Umbilical cord (tissue), 2 donors: Measurements from ENCODE around the gene DRAP1. TPM values are rescaled to one million over a fixed set of nuclear protein-coding genes. Genes with fewer than 3 reads are reported as not detected.

Experiments used
- DNase-seq: peaks from one replicate; pipeline ENCODE4 v3.0.0-alpha.2; 2015; ENCODE audit warnings: low spot score
- total RNA-seq: library from RNA; depleted of rRNA; stranded (reverse); fragments of >200 nt; gene quantifications from one replicate; pipeline ENCODE4 v1.2.3, GENCODE V29; 2014; ENCODE audit warnings: low replicate concordance; ENCODE audit not compliant: insufficient read depth

Gene DRAP1
- total RNA-seq, 1 donor from 2014 or later: 69.6 TPM

DNA sequence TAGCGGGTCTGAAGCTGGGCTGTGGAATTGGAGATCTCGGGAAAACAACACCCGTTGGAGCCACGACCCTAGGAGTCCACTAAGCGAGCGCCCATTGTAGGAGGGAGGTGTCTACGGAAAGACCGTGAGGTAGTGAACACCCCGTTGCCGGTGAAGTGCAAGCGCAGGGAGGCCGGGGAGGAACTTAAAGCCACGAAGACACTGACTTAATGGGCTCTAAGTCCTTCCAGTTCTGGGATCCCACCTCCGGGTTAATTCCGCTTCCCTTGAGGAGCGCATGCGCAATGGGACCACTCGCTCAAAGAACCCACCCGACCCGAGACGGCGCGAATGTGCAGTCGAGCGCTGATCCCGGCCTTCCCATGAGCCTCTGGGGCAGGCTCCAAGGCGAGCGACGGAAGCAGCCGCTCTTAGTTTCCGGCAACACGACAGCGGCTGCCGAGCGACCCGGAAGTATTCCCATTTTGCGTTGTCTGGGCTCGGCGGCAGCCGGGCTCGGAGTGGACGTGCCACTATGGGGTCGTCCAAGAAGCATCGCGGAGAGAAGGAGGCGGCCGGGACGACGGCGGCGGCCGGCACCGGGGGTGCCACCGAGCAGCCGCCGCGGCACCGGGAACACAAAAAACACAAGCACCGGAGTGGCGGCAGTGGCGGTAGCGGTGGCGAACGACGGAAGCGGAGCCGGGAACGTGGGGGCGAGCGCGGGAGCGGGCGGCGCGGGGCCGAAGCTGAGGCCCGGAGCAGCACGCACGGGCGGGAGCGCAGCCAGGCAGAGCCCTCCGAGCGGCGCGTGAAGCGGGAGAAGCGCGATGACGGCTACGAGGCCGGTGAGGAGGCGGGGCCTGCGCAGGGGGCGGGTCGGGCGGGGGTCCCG is 42.3 kb downstream of the DRAP1 start, which contains the start of gene SART1:
Gene SART1 (plus strand): TSS at position 468 of the 874 bp plus-strand sequence. CDS start 47 bp downstream, at position 515.
- DNase-seq: peak; percentile 100

DNA sequence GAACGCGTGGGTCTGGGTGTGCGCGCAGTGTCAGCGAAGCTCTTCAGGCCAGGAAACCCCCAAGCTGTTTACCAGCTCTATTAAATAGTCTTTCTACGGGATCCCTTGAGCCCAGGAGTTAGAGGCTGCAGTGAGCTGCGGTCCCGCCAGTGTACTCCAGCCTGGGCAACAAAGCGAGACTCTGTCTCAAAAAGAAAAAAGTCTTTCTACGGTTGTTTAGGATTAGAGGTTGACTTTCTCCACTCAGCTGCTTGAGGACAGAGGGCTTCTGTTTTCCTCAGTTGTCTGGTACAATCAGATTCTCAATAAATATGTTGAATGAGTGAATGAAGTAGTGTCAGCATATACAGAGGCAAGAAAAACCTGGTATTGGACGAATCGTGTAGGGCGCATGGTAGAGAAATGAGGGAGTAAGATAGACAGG is 42.9 kb downstream of the DRAP1 start:
- DNase-seq: no peak

DNA sequence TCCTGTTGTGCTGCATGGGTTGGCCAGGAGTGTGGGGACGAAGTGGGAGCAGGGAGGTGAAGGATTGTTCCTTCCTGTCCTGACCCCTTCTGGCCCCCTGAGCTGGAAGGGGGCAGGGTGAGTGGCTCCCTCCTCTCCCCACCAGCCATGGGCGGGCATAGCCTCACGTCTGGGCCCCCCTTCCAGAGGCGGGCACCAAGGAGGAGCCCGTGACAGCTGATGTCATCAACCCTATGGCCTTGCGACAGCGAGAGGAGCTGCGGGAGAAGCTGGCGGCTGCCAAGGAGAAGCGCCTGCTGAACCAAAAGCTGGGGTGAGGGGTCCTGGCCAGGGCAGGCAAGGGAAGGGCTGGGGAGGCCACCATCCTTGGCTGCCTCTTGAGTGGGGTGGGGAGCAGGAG is 45.7 kb downstream of the DRAP1 start:
- no peak for DNase-seq

DNA sequence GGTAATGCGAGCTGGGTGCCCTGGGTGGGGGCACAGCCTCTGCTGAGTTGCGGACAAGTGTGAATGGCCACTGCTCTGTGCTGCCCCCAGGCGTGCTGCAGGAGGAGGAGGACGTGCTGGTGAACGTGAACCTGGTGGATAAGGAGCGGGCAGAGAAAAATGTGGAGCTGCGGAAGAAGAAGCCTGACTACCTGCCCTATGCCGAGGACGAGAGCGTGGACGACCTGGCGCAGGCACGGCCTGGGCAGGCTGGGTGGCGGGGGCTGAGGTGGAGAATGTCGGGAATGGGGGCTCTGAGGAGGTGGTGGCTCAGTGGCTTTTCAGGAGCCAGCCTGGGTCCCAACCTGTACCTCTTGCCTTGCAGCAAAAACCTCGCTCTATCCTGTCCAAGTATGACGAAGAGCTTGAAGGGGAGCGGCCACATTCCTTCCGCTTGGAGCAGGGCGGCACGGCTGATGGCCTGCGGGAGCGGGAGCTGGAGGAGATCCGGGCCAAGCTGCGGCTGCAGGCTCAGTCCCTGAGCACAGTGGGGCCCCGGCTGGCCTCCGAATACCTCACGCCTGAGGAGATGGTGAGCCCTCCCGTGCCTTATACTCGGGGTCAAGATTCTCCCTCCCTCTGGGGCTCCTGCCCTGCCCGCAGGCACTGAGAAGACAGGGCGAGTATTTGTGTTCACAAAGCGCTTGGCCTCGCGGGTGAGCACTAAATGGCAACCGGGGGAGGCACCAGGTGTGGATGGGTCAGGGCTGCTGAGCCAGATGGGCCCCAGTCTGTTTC is 46.9 kb downstream of the DRAP1 start:
- no peak for DNase-seq

DNA sequence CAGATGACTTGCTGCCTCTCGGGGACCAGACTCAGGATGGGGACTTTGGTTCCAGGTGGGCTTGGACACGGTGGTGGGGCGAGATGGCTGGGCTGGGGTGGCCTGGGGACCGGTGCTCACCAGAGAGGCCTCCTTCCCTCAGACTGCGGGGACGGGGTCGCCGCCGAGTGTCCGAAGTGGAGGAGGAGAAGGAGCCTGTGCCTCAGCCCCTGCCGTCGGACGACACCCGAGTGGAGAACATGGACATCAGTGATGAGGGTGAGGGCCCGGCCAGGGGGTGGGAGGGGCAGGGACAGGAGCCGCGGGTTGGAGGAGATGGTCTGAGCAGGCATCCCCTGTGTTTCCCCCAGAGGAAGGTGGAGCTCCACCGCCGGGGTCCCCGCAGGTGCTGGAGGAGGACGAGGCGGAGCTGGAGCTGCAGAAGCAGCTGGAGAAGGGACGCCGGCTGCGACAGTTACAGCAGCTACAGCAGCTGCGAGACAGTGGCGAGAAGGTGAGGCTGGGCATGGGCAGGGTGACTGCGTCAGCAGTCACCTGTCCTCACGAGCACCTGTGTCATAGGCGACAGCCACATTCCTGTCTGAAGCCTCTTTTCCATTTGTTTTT is 48.2 kb downstream of the DRAP1 start:
- no peak for DNase-seq

DNA sequence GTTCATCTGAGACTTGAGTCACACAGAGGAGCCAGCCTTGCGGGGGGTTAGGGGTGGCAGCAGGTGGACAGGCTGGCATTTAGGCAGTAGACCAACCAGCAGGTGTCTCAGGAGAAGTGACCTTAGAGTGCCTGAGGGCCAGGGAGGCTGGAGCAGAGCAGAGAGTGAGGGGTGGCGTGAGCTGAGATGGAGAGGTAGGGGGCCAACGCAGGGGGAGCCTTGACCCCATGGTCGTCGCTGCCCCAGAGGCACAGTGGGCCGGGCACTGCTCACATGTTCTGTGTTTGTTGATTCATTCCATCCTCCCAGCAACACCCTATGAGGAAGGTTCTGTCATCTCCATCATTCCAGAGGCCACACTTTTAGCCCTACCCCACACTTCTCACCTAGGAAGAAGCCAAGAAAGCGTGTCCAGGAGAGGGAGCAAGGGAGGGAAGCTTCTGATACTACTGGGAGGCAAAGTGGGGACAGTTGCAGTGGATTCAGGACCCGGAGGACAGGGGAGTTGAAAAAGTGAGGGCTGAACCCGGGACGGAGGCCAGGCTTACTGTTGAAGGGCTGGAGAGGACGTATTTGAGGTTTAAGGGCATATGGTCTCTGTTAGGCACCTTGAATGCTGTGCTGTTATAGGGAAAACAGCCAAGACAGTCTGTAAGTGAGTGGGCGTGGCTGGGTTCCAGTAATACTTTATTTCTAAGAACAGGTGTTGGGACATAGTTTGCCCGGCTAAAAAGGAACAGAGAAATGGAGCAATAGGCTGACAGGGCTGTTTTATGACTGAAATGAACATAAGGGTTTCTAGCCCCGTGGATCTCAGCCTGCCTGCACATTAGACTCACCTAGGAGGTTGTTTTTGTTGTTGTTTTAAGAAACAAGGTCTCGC is 49.6 kb downstream of the DRAP1 start:
- DNase-seq: no peak

Other genes with a start within 250 kb of the DRAP1 start
- gene KAT5, start 207.2 kb upstream of the DRAP1 start, total RNA-seq: 51.8 TPM
- 50.3 TPM for gene RNASEH2C, start 198.6 kb upstream of the DRAP1 start, total RNA-seq
- gene AP5B1, start 138.4 kb upstream of the DRAP1 start, total RNA-seq: 9.6 TPM
- 1.4 TPM for gene OVOL1, start 132.4 kb upstream of the DRAP1 start, total RNA-seq
- 1.9 TPM for gene SNX32, start 85.5 kb upstream of the DRAP1 start, total RNA-seq
- gene CFL1, start 61.2 kb upstream of the DRAP1 start, total RNA-seq: 353 TPM
- gene MUS81, start 59.0 kb upstream of the DRAP1 start, total RNA-seq: 38.3 TPM
- 85.5 TPM for gene EFEMP2, start 46.6 kb upstream of the DRAP1 start, total RNA-seq
- gene CTSW, start 39.6 kb upstream of the DRAP1 start, total RNA-seq: not detected
- gene FIBP, start 31.0 kb upstream of the DRAP1 start, total RNA-seq: 103 TPM
- 8.4 TPM for gene CCDC85B, start 28.8 kb upstream of the DRAP1 start, total RNA-seq
- gene FOSL1, start 19.0 kb upstream of the DRAP1 start, total RNA-seq: not detected
- gene C11orf68, start 364 bp upstream of the DRAP1 start, total RNA-seq: 15.9 TPM
- not detected for gene TSGA10IP, start 26.1 kb downstream of the DRAP1 start, total RNA-seq
- 38.0 TPM for gene SART1, start 42.3 kb downstream of the DRAP1 start, total RNA-seq
- 16.1 TPM for gene EIF1AD, start 82.7 kb downstream of the DRAP1 start, total RNA-seq
- 31.3 TPM for gene BANF1, start 83.1 kb downstream of the DRAP1 start, total RNA-seq
- 4.6 TPM for gene CST6, start 92.6 kb downstream of the DRAP1 start, total RNA-seq
- 0.48 TPM for gene CATSPER1, start 107.1 kb downstream of the DRAP1 start, total RNA-seq
- gene GAL3ST3, start 129.7 kb downstream of the DRAP1 start, total RNA-seq: 2.9 TPM
- gene SF3B2, start 132.9 kb downstream of the DRAP1 start, total RNA-seq: 86.2 TPM
- gene PACS1, start 150.8 kb downstream of the DRAP1 start, total RNA-seq: 42.6 TPM